Measurements from ENCODE around the gene CALHM1. TPM values are rescaled to one million over a fixed set of nuclear protein-coding genes. Genes with fewer than 3 reads are reported as not detected.

CALHM1 gene
- total RNA-seq, 1 donor from 2014 or later, result not detected

DNA sequence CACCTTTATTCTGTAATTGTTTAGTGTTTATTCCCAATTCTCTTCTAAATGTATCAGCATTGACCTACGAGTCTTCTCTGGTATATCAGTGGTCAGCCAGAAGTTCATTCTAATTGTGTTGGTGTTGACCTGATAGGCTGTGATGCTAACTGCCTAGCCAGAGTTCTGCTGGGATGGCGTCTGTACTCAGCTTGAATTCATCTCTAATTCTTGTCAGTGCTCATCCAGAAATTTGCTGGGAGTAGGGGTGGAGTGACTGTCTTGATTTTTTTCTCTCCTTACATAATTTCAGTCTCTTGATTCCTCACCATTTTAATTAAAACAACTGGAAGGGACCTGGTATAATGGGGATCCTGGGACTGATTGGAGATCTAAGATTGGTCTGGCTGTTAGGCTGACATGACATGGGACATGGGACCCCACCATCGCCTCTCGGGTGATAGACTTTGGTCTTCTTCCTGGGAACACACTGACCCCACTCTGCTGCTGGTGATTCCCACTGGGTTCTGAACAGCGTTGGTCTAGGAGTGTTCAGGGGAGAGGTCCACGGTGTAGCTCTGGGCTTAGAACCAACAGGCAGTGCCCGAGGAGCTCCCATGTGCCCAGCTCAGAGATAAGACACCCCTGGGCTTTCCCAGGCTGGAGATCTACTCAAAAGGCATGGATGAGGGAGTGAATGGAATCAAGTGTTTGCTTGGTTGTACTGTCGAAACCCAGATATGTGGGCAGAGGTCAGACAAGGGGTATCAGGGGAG is 38.6 kb upstream of the CALHM1 start:
- Histone ChIP-seq H3K27ac (no peak overlapping the region), H3K4me3 (no peak overlapping the region), H3K27me3 (peaks cover 16% of the 10 kb centered on the region), H3K36me3 (no peaks in the 10 kb centered on the region), H3K4me1 (no peaks in the 10 kb centered on the region), H3K9me3 (no peaks in the 10 kb centered on the region)
- DNase-seq (ENCODE audit: low spot score in 2 of 2), result no peak
- TF ChIP-seq, protein P1, sequence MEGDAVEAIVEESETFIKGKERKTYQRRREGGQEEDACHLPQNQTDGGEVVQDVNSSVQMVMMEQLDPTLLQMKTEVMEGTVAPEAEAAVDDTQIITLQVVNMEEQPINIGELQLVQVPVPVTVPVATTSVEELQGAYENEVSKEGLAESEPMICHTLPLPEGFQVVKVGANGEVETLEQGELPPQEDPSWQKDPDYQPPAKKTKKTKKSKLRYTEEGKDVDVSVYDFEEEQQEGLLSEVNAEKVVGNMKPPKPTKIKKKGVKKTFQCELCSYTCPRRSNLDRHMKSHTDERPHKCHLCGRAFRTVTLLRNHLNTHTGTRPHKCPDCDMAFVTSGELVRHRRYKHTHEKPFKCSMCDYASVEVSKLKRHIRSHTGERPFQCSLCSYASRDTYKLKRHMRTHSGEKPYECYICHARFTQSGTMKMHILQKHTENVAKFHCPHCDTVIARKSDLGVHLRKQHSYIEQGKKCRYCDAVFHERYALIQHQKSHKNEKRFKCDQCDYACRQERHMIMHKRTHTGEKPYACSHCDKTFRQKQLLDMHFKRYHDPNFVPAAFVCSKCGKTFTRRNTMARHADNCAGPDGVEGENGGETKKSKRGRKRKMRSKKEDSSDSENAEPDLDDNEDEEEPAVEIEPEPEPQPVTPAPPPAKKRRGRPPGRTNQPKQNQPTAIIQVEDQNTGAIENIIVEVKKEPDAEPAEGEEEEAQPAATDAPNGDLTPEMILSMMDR (IDR thresholded peaks at IDR 0.05), result no peak
- intact Hi-C loops (cut with DNase I), result no loop called here

DNA sequence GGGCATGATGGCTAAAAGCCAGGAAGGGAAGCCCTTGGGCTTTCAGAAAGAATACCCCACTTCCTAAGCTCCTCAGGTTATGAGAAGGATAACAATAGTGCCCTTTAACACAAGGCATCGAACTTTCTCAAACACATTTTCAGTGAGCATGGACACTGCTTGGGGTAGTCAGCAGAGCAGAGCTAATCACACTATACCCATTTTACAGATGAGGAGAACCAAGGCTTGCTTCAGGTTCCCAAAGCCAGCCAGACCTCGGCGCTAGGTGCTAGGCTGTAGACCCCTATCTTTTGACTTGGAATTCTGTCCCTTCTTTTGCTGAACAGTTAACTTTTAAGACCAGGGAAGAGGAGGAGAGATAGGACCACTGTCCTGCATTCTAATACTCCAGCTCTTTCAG is 36.6 kb upstream of the CALHM1 start:
- Histone ChIP-seq H3K36me3 (no peaks in the 10 kb centered on the region), H3K4me1 (no peaks in the 10 kb centered on the region), H3K27me3 (peaks cover 16% of the 10 kb centered on the region), H3K4me3 (no peak overlapping the region), H3K9me3 (no peaks in the 10 kb centered on the region), H3K27ac (no peak overlapping the region)
- intact Hi-C loops (cut with DNase I), result no loop called here
- TF ChIP-seq, protein P1 (IDR thresholded peaks at IDR 0.05), result no peak
- no peak for DNase-seq (ENCODE audit: low spot score in 2 of 2)

DNA sequence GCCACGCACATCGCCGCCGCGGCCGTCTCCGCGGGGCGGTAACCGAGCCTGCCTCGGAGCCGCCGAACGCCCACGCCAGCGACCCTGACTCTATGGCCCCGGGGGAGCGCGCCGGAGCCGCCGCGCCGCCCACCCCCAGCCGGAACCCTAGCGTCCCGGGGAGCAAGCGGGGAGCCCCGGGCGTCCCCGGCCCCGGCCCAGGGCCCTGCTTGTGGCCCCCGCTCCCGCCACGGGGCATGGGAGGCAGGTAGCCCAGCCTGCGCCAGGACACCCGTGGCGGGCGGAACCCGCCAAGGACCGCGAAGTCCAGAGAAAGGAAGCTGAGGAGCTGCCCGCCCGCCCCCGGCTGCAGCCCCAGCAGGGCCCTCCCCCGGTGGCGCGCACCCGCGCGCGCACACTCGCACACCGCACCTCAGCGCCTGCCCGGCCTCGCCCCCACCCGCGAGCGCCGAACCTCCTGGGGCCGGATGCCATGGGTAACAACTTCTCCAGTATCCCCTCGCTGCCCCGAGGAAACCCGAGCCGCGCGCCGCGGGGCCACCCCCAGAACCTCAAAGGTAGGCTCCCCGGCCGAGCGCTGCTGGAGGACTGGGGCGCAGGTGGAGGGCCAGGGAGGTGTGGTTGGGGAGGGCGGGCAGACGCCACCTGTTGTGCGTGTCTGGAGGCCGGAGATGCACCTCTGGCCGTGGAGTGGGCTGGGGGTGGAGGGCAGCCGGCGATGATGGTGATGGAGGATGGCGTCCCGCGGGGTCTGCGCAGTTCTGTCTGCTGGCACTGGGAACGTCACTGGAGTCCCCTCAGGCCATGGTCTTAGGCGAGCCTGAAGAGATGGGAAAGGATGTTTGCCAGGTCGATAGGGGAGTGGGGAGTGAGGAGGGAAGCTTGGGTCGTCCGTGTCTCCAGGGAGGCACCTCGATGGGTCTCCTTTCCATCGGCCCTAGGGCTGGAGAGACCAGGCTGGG is 35.5 kb upstream of the CALHM1 start:
- H3K36me3 ChIP-seq, result no peaks in the 10 kb centered on the region
- peaks cover 16% of the 10 kb centered on the region for H3K27me3 ChIP-seq
- peak overlapping the region; percentile 64 to 72 for H3K4me3 ChIP-seq
- intact Hi-C loops (cut with DNase I), result no loop called here
- no peak overlapping the region for H3K27ac ChIP-seq
- H3K4me1 ChIP-seq, result no peaks in the 10 kb centered on the region
- DNase-seq (ENCODE audit: low spot score in 2 of 2), result no peak
- H3K9me3 ChIP-seq, result no peaks in the 10 kb centered on the region
- TF ChIP-seq, protein P1 (IDR thresholded peaks at IDR 0.05), result no peak

DNA sequence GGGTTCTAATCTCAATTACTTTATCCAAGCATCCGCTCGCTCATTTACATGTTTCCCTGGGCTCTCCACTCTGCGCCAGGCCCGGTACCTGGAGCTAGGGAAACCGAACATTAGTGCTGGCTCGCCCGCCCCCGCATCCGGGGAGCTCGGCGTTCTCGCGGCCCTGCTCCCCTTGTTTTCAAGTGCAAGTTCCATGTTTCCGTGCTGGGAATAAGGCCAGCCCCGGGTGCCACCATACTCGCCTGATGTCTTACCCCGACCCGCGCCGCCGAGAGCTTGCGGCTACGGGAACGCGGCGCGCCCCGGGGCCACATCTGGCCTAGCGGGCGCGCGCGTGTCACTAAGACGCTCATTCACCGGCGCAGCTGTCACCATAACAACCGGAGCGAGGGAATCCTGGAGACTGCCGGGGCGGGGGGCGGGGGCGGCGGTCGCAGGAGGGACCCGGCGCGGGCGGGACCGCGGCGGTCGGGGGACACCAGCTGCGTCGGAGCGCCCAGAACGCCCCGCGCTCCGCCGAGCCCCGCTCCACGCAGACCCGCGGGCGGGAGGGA is 34.7 kb upstream of the CALHM1 start, which contains the start of gene NEURL1:
NEURL1 (plus strand) TSS at position 344 of the 554 bp plus-strand sequence. CDS start 683 bp downstream, outside the sequence.
- no peaks in the 10 kb centered on the region for H3K36me3 ChIP-seq
- intact Hi-C loops (cut with DNase I), result no loop called here
- H3K27ac ChIP-seq, result no peak within 1 kb of the TSS
- DNase-seq (ENCODE audit: low spot score in 2 of 2), result no peak
- peak within 1 kb of the TSS; percentile 64 to 72 for H3K4me3 ChIP-seq
- TF ChIP-seq, protein P1 (IDR thresholded peaks at IDR 0.05), result no peak
- peaks cover 16% of the 10 kb centered on the region for H3K27me3 ChIP-seq
- H3K4me1 ChIP-seq, result no peaks in the 10 kb centered on the region
- H3K9me3 ChIP-seq, result no peaks in the 10 kb centered on the region

DNA sequence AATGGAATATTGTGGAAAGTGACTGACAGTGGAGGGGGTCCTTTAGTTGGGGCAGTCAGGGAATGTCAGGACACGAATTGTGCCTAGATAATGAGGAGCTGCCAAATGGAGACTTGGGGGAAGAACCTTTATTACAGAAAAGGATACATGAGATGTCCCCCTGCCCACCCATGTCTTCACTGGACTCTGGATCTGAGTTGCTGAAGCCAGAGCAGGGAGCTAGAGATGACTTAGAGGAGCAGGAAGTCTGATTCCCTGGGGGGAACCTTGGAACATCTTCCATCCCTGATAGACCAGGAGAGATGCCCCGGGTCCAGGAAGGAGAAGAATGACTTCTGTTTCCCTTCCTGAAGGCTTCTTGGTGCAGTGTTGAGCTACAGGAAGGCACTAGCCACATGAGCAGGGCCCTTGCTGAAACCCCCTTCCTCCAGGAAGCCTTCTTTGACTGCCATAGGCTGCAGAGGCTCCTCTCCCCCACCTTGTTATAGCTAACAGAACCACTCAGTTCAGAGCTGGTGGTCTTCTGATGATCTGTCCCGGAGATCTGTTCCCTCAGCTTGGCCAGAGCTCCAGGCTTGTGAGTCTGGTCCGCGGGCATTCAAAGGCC is 34.1 kb upstream of the CALHM1 start:
- no peaks in the 10 kb centered on the region for H3K4me1 ChIP-seq
- intact Hi-C loops (cut with DNase I), result no loop called here
- TF ChIP-seq, protein P1 (IDR thresholded peaks at IDR 0.05), result no peak

More for the DNA sequence above, 34.1 kb upstream of the CALHM1 start:
- Histone ChIP-seq H3K27me3 (peaks cover 16% of the 10 kb centered on the region), H3K9me3 (no peaks in the 10 kb centered on the region), H3K36me3 (no peaks in the 10 kb centered on the region), H3K4me3 (peak overlapping the region in 1 of 2 donors; percentile 64), H3K27ac (no peak overlapping the region)
- no peak for DNase-seq (ENCODE audit: low spot score in 2 of 2)
